ENCODE data around the gene MAMDC4.

MAMDC4 gene

DNA sequence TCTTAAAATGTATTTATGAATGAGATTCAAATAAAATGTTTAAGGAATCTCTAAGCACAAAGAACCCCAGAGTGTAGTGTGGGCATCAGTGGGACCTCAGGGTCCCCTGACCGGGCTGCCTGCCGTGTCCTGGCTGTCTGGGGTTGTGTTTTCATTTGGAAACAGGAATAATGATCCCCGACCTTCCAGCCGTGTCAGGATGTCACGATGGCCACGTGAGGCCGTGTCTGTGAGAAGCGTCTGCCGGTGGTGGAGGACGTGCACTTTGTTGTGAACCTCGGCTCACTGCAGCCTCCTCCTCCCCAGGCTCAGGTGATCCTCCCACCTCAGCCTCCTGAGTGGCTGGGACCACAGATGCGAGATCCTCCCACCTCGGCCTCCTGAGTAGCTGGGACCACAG is 38.5 kb downstream of the MAMDC4 start:
- no peak for DNase-seq (ENCODE audit: low read depth)

DNA sequence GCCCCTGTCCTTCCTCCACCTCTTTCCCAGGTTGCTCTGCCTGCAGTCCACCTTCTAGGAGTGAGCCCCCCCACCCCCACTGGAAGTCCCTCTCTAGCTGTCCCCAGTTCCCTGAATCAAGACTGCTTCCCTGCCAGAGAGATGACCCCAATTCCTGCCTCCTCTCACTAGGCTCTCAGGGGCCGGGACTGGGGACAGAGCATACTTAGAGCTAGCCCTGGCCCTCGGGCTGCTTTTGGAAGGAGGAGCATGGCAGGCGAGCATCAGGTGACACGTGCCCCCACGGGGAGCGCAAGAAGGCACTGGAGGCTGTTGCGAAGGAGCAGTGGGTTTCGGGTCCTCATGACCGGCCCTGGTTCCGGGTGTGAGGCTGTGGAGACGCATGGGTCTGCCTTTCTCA is 43.9 kb downstream of the MAMDC4 start:
- DNase-seq (ENCODE audit: low read depth), result no peak

- no peak for DNase-seq (ENCODE audit: low read depth)
These were observed 46.4 kb downstream of the MAMDC4 start for GRCh38 chr9:136898483-136899100.

DNA sequence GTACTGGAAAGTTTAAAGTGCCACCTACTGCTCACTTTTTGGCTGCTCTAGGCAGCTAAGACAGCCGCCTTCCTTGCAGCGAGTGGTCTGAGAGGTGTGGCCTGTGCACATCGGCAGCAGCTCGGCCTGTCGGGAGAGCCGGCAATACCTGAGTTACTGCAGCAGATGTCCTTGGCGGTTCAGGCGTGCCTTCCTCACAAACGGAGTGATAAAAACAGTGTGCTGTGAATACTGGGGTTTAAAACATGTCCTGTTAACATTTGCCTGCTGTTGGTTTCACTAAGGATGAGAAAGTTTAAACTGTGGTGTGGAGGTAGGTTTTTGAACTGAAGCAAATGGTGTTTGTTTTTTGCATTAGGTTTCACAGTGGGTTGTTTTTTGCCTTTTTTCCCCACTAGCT is 47.0 kb downstream of the MAMDC4 start:
- no peak for DNase-seq (ENCODE audit: low read depth)

DNA sequence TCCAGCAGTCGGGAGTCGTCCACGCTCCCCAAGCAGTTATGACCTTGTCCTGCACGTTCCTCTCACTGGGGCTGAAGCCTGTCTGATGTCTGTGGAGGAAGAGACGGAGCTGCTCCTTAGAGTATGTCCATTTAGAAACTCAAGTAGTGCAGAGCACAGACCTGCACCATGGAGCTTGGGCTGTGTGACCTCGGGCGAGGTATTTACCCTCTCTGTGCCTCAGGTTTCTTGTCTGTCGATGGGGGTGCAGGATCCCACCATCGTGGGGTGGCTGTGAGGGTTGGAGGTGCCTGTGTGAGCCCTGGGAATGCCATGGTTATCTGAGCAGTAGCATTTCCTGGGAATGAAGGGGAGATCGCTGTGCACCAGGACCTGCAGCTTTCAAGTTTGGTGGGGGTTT is 48.4 kb downstream of the MAMDC4 start:
- DNase-seq (ENCODE audit: low read depth), result no peak

GRCh38 chr9:136900988-136901515 is 48.9 kb downstream of the MAMDC4 start:
- no peak for DNase-seq (ENCODE audit: low read depth)

- no peak for DNase-seq (ENCODE audit: low read depth)
These were observed 49.5 kb downstream of the MAMDC4 start for GRCh38 chr9:136901516-136902258.

GRCh38 chr9:136902259-136902821 is 50.2 kb downstream of the MAMDC4 start:
- peak; percentile 38 for DNase-seq (ENCODE audit: low read depth)

- no peak for DNase-seq (ENCODE audit: low read depth)
These were observed 51.0 kb downstream of the MAMDC4 start for GRCh38 chr9:136903041-136903554.

DNA sequence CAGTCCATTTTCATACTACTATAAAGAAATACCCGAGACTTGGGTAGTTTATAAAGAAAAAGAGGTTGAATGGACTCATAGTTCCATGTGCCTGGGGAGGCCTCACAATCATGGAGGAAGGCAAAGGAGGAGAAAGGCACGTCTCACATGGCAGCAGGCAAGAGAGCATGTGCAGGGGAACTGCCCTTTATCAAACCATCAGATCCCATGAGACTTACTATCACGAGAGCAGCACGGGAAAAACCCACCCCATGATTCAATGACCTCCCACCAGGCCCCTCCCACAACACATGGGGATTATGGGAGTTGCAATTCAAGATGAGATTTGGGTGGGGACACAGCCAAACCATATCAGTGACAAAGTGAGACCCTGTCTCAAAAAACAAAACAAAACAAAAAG is 54.1 kb downstream of the MAMDC4 start:
- DNase-seq (ENCODE audit: low read depth), result no peak

DNA sequence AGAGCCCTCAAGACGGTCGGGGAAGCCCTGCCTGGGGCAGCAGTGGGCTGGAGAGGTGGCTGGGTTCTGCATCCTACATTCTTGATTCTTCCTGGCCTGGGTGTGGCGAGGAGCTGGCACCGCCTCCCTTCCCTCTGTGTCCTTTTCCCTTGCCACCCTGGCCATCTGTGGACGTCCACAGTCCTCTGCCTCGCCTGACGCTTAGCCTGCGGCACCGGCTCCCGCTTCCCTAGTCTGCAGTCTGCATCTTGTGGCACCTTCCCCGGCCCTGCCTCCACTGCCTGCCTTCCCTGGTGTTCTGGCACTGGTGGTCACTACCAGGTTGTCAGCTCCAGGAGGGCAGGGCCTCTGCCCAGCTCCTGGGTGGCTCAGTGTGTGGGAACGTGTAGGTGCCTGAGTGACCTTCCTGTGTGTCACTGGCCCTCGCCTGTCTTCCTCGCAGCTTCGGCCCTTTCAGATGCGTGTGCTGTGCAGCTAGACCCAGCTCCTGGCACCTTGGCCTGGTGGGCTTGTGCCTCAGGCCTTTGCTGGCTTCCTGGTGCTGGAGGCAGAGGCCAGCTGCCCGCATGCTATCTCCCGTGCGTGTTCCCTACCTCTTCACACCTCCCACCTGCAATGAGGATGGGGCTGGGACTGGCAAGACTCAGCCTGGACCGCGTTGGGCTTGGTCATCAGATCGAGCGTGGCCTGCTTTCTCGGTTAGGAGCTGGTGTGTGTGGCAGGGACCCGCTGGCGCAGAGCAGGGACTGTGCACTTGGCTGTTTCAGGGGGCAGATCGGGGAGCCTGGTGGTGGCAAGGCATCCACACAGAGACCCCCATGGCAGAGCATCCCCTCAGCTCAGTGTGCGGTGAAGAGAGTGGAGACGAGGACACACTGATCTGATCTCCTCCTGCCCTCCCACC is 55.1 kb downstream of the MAMDC4 start:
- DNase-seq (ENCODE audit: low read depth), result no peak
